K562 (cell line): ENCODE measurements around the gene TKT.

Experiments
- ATF4 ChIP-seq: fragments of 450-650 bp; formaldehyde crosslinking; IDR thresholded peaks from 2 replicates; pipeline ENCODE4 v1.4.0; 2022; ENCODE audit warnings: mild to moderate bottlenecking, moderate library complexity
- CTCF ChIP-seq, 3 experiments: IDR thresholded peaks in 2 of 3; conservative IDR thresholded peaks in 1 of 3; 2 replicates each; pipeline ENCODE4 v1.5.1; 2011 to 2012; ENCODE audit warnings: low read length in 3 of 3, mild to moderate bottlenecking in 3 of 3, control low read depth in 2 of 3, improper control_type of control experiment in 1 of 3, inconsistent platforms in 1 of 3, low read depth in 1 of 3, mixed read lengths in 1 of 3, moderate library complexity in 1 of 3; ENCODE audit not compliant: insufficient read depth in 2 of 3
- EP300 ChIP-seq: IDR thresholded peaks from 2 replicates; pipeline ENCODE4 v1.6.1; 2012; ENCODE audit warnings: low read length, improper control_type of control experiment
- FOXA3 ChIP-seq, 2 experiments: fragments of 450-650 bp in 1 of 2; sonication (generic) in 1 of 2; formaldehyde crosslinking; IDR thresholded peaks in 1 of 2; conservative IDR thresholded peaks in 1 of 2; 2 replicates each; pipeline versions ENCODE4 v1.4.0 to v1.8.0; 2020 to 2022; ENCODE audit warnings: mild to moderate bottlenecking in 2 of 2, missing genetic modification reagents in 1 of 2
- IFI16 ChIP-seq: fragments of 250-450 bp; sonication (Bioruptor Pico); IDR thresholded peaks from 2 replicates; pipeline ENCODE4 v2.1.2; 2022; ENCODE audit warnings: mild to moderate bottlenecking, inconsistent platforms
- POLR2A ChIP-seq: fragments of 450-650 bp; conservative IDR thresholded peaks from 2 replicates; pipeline ENCODE4 v1.6.1; 2016
- SETDB1 ChIP-seq: IDR thresholded peaks from one replicate; pipeline ENCODE4 v1.6.1; 2012; ENCODE audit warnings: low read length, control low read depth, inconsistent platforms
- THAP7 ChIP-seq: fragments of 250-450 bp; sonication (Bioruptor Pico); IDR thresholded peaks from 2 replicates; pipeline ENCODE4 v1.5.0; 2021
- TF ChIP-seq, protein P1 (sequence below), 2 experiments: fragments of 200-800 bp in 1 of 2; sonication (Bioruptor generic) in 1 of 2; sonication (generic) in 1 of 2; formaldehyde crosslinking in 1 of 2; IDR thresholded peaks in 1 of 2; conservative IDR thresholded peaks in 1 of 2; 2 replicates each; pipeline versions ENCODE4 v1.5.0 to v1.6.1; 2016 to 2020; ENCODE audit warnings: missing compliant biosample characterization in 1 of 2, missing genetic modification characterization in 1 of 2, missing genetic modification reagents in 1 of 2

DNA sequence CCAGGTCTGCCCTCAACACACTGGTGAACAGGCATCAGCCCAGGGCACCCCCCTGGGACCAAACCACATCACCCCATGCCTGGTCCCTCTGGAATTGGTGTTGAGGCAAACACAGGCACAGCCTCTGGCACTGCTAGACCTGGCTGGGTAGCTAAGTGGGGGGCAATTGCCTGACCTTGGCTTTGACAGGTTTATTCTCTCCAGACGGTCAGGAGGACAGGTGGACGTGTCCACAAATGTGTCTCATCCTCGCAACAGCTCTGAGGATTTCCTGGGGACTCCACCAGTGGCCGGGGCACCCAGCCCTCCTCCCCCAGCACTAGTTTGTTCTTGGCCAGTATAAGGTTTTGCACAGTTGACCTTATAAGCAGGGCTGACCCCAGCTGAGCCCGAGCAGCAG is 31.3 kb downstream of the TKT start:
- TF ChIP-seq, protein P1, sequence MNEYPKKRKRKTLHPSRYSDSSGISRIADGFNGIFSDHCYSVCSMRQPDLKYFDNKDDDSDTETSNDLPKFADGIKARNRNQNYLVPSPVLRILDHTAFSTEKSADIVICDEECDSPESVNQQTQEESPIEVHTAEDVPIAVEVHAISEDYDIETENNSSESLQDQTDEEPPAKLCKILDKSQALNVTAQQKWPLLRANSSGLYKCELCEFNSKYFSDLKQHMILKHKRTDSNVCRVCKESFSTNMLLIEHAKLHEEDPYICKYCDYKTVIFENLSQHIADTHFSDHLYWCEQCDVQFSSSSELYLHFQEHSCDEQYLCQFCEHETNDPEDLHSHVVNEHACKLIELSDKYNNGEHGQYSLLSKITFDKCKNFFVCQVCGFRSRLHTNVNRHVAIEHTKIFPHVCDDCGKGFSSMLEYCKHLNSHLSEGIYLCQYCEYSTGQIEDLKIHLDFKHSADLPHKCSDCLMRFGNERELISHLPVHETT (CRISPR knock-in tag; conservative IDR thresholded peaks at IDR 0.05 in 1 of 2, IDR thresholded peaks at IDR 0.05 in 1 of 2), result no peak
- TF ChIP-seq SETDB1 (no peak), POLR2A (0 out of 2 replicates have a peak, but pooled peaks have one; percentile 12), CTCF (IDR thresholded peaks at IDR 0.05 in 2 of 3, conservative IDR thresholded peaks at IDR 0.05 in 1 of 3; ENCODE audit: insufficient read depth in 2 of 3, low read depth in 1 of 3, low read length in 3 of 3) (no peak), IFI16 (CRISPR knock-in tag) (no peak), THAP7 (CRISPR knock-in tag) (no peak), FOXA3 (CRISPR knock-in tag; conservative IDR thresholded peaks at IDR 0.05 in 1 of 2, IDR thresholded peaks at IDR 0.05 in 1 of 2) (no peak), ATF4 (CRISPR knock-in tag) (no peak), EP300 (no peak)
